GM12878 (cell line): ENCODE data around the gene PARVA. TPM values are rescaled to one million over a fixed set of nuclear protein-coding genes. Genes with fewer than 3 reads are reported as not detected.

Experiments
- ATAC-seq: fragments of 200-7000 bp; cut with Tn5 transposase; 3 replicates; pipeline ENCODE4 v1.9.1; 2020; ENCODE audit warnings: mild to moderate bottlenecking, moderate library complexity
- BruUV-seq: library from RNA; stranded (reverse); fragments of 400-500 nt; replicated peaks from 2 replicates; lab custom pipeline; 2021; lab: Mats Ljungman, UMichigan
- CTCF ChIA-PET: fragments of 300-600 bp; sonication (Branson Sonifier 250); formaldehyde crosslinking; extraction: SDS; loops from one replicate; lab custom pipeline; 2021; ENCODE audit warnings: inconsistent platforms; lab: Yijun Ruan, JAX
- POLR2A ChIA-PET: fragments of 350-600 bp; formaldehyde crosslinking; extraction: SDS; loops from one replicate; lab custom pipeline; 2021; ENCODE audit warnings: inconsistent platforms; lab: Charles Lee
- RAD21 ChIA-PET: fragments of 300-600 bp; sonication (Branson Sonifier 250); formaldehyde crosslinking; loops from one replicate; lab custom pipeline; 2023; ENCODE audit warnings: antibody characterized with exemption; ENCODE audit not compliant: unreplicated experiment; lab: Charles Lee
- SMC1A ChIA-PET: fragments of 300-600 bp; sonication (Branson Sonifier 250); formaldehyde crosslinking; loops from one replicate; lab custom pipeline; 2023; ENCODE audit not compliant: unreplicated experiment, uncharacterized antibody; lab: Charles Lee
- DNase-seq: peaks from one replicate; pipeline ENCODE4 v3.0.0-alpha.2; 2011; ENCODE audit warnings: low read depth, low spot score
- FAIRE-seq: peaks from 3 replicates; lab custom pipeline; 2011; peaks lifted over from hg19 to GRCh38; lab: Jason Lieb, UNC
- H2AFZ ChIP-seq: 2 replicates; pipeline ENCODE4 v1.6.0; 2011; ENCODE audit warnings: low read depth, low read length, control low read depth; ENCODE audit not compliant: control insufficient read depth
- H3K27ac ChIP-seq: 2 replicates; pipeline ENCODE4 v1.5.1; 2011; ENCODE audit warnings: control low read depth; ENCODE audit not compliant: control insufficient read depth, insufficient read depth
- H3K27me3 ChIP-seq, 2 experiments: replicated peaks in 1 of 2; 2 replicates each; pipeline versions ENCODE4 v1.6.0 to v1.6.1; 2011; ENCODE audit warnings: low read length in 1 of 2; ENCODE audit not compliant: control insufficient read depth in 2 of 2, insufficient read depth in 2 of 2
- H3K36me3 ChIP-seq, 2 experiments: 2 replicates each; pipeline ENCODE4 v1.5.1; 2011; ENCODE audit warnings: low read length in 1 of 2; ENCODE audit not compliant: control insufficient read depth in 2 of 2, insufficient read depth in 2 of 2
- H3K4me1 ChIP-seq: 2 replicates; pipeline ENCODE4 v1.6.1; 2011; ENCODE audit warnings: mild to moderate bottlenecking, low read length, moderate library complexity, mixed read lengths; ENCODE audit not compliant: control insufficient read depth, insufficient read depth
- H3K4me2 ChIP-seq: 2 replicates; pipeline ENCODE4 v1.6.0; 2011; ENCODE audit warnings: control low read depth; ENCODE audit not compliant: control insufficient read depth, insufficient read depth
- H3K4me3 ChIP-seq: fragments of 200-600 bp; sonication (generic); 2 replicates; pipeline ENCODE4 v1.5.1; 2016
- H3K79me2 ChIP-seq: 2 replicates; pipeline ENCODE4 v1.6.0; 2011; ENCODE audit warnings: low read length; ENCODE audit not compliant: control insufficient read depth, insufficient read depth
- H3K9ac ChIP-seq: 2 replicates; pipeline ENCODE4 v1.8.0; 2011; ENCODE audit warnings: low read length, control low read depth, mixed read lengths; ENCODE audit not compliant: control insufficient read depth, insufficient read depth
- H3K9me3 ChIP-seq: replicated peaks from 3 replicates; pipeline ENCODE4 v1.5.1; 2011; ENCODE audit warnings: mild to moderate bottlenecking, low read length; ENCODE audit not compliant: control insufficient read depth, insufficient read depth
- H4K20me1 ChIP-seq: 2 replicates; pipeline ENCODE4 v1.6.0; 2011; ENCODE audit not compliant: control insufficient read depth, insufficient read depth
- EGR1 ChIP-seq, 2 experiments: IDR thresholded peaks; 1 replicate in 1 of 2; 2 replicates in 1 of 2; pipeline ENCODE4 v1.6.1; 2011 to 2012; ENCODE audit warnings: low read depth in 2 of 2, low read length in 2 of 2, borderline replicate concordance in 1 of 2, mild to moderate bottlenecking in 1 of 2, moderate library complexity in 1 of 2
- JUND ChIP-seq: IDR thresholded peaks from 2 replicates; pipeline ENCODE4 v1.6.1; 2012; ENCODE audit warnings: low read depth, mild to moderate bottlenecking, low read length, improper control_type of control experiment, moderate library complexity
- MLLT1 ChIP-seq: fragments of 450-650 bp; IDR thresholded peaks from 2 replicates; pipeline ENCODE4 v1.6.1; 2016; ENCODE audit warnings: mild to moderate bottlenecking
- NFYB ChIP-seq: IDR thresholded peaks from 2 replicates; pipeline ENCODE4 v1.6.1; 2011; ENCODE audit warnings: low read depth, mild to moderate bottlenecking, low read length, improper control_type of control experiment, moderate library complexity; ENCODE audit not compliant: insufficient read depth
- NRF1 ChIP-seq: conservative IDR thresholded peaks from 2 replicates; pipeline ENCODE4 v1.6.1; 2011; ENCODE audit warnings: mild to moderate bottlenecking, low read depth, low read length, improper control_type of control experiment
- PAX5 ChIP-seq: IDR thresholded peaks from 2 replicates; pipeline ENCODE4 v1.6.1; 2011; ENCODE audit warnings: low read depth, low read length, borderline replicate concordance
- ZZZ3 ChIP-seq: IDR thresholded peaks from 2 replicates; pipeline ENCODE4 v1.6.1; 2011; ENCODE audit warnings: low read depth; ENCODE audit not compliant: control insufficient read depth, insufficient read length
- WGBS: methylation state at CpG from one replicate; pipeline ENCODE4 v1.1.6; 2016; ENCODE audit warnings: low lambda C conversion rate; ENCODE audit not compliant: insufficient replicate concordance, insufficient coverage; ENCODE audit errors: missing lambda C conversion rate; 5-methylcytosine and 5-hydroxymethylcytosine counted together
- in situ Hi-C: fragments of 300-500 bp; cut with MboI; formaldehyde crosslinking; loops from 9 replicates; pipeline ENCODE4 v1.14.3; 2018; ENCODE audit warnings: mixed read lengths
- intact Hi-C: fragments of 100-400 bp; cut with micrococcal nuclease; formaldehyde crosslinking; loops from one replicate; pipeline ENCODE4 v1.14.2; 2022; ENCODE audit not compliant: unreplicated experiment
- polyA plus RNA-seq, 11 experiments: library from polyadenylated mRNA; depleted of rRNA in 4 of 11; unstranded in 6 of 11; stranded (reverse) in 5 of 11; fragments of >200 nt; fragmentation: Nextera tagmentation in 4 of 11; fragmentation: Illumina TruSeq in 1 of 11; extraction: Ambion mirVana in 4 of 11; extraction: Trizol in 1 of 11; gene quantifications; 1 replicate in 1 of 11; 2 replicates in 10 of 11; pipeline versions ENCODE4 v1.2.1 to v1.2.3, GENCODE V29; 2011 to 2016; ENCODE audit warnings: inconsistent platforms in 2 of 11, missing spikeins in 2 of 11, low read depth in 1 of 11
- total RNA-seq, 4 experiments: library from RNA; depleted of rRNA in 3 of 4; stranded (reverse); fragments of >200 nt in 3 of 4; fragmentation: Illumina TruSeq in 1 of 4; extraction: Trizol in 1 of 4; gene quantifications; 2 replicates each; pipeline versions ENCODE4 v1.2.1 to v1.2.3, GENCODE V29; 2013 to 2021

PARVA gene
- total and polyA plus RNA-seq, 10 of the 15 experiments (the other 5 are each of a cell fraction or from before 2014, with no cell fraction given): 0.01 to 0.44 (median 0.03) TPM; not detected in 7

GRCh38 chr11:12483604-12484003, 106.2 kb downstream of the PARVA start:
- intact Hi-C loops (no loop called here), in situ Hi-C loops (no loop called here)
- FAIRE-seq (no peak), ATAC-seq (no peak), DNase-seq (no peak)
- 0 out of 4 replicates have a peak, but pooled peaks cover 0 to 1% of the 10 kb centered on the region in 2 experiments for H3K27me3 ChIP-seq
- BruUV-seq: no TSS peak
- 13% methylated on average over 5 of the region's 5 CpGs for WGBS
- H3K4me3 ChIP-seq: no peak overlapping the region
- no peak overlapping the region for H3K9ac ChIP-seq
- ChIA-PET RAD21 (no interaction called here), CTCF (interaction anchor here (0.5 to 1.2 kb wide), 2 partner anchors 10 to 21 kb away, joined by 3 read pairs; no protein-coding TSS in a partner anchor), POLR2A (no interaction called here), SMC1A (interaction anchor here (0.7 kb wide), 1 partner anchor 201 kb away, joined by 3 read pairs; no protein-coding TSS in a partner anchor)
- TF ChIP-seq NRF1 (no peak), NFYB (no peak), PAX5 (no peak), ZZZ3 (no peak), MLLT1 (no peak), EGR1 (IDR thresholded peaks at IDR 0.05; ENCODE audit: borderline replicate concordance in 1 of 2, low read depth in 2 of 2, low read length in 2 of 2) (no peak), JUND (no peak)
- H3K4me1 ChIP-seq: no peaks in the 10 kb centered on the region
- H3K79me2 ChIP-seq: no peaks in the 10 kb centered on the region
- H3K27ac ChIP-seq: no peak overlapping the region
- H2AFZ ChIP-seq: no peak overlapping the region
- H4K20me1 ChIP-seq: no peaks in the 10 kb centered on the region
- no peaks in the 10 kb centered on the region for H3K36me3 ChIP-seq
- H3K9me3 ChIP-seq: no peaks in the 10 kb centered on the region
- no peak overlapping the region for H3K4me2 ChIP-seq
